IMR-90 (cell line): ENCODE data around the gene ABCA3. TPM values are rescaled to one million over a fixed set of nuclear protein-coding genes. Genes with fewer than 3 reads are reported as not detected.

Source experiments
- ATAC-seq: fragments of 200-7000 bp; cut with Tn5 transposase; 2 replicates; pipeline ENCODE4 v1.9.1; 2020; ENCODE audit warnings: low read depth, mild to moderate bottlenecking, moderate library complexity
- BruUV-seq: library from RNA; stranded (reverse); fragments of 400-500 nt; replicated peaks from 2 replicates; lab custom pipeline; 2021; lab: Mats Ljungman, UMichigan
- CTCF ChIA-PET: fragments of 300-600 bp; formaldehyde crosslinking; extraction: SDS; loops from one replicate; lab custom pipeline; 2021; ENCODE audit warnings: antibody characterized with exemption; lab: Yijun Ruan, JAX
- POLR2A ChIA-PET: fragments of 300-600 bp; sonication (Branson Sonifier 250); formaldehyde crosslinking; loops from one replicate; lab custom pipeline; 2022; ENCODE audit warnings: antibody characterized with exemption; ENCODE audit not compliant: unreplicated experiment; lab: Charles Lee
- DNase-seq: peaks from one replicate; pipeline ENCODE4 v3.0.0; 2013
- H2AFZ ChIP-seq: replicated peaks from 2 replicates; pipeline ENCODE3; 2013; ENCODE audit warnings: low read length, mild to moderate bottlenecking; ENCODE audit not compliant: poor library complexity
- H2AK5ac ChIP-seq: 2 replicates; pipeline ENCODE4 v1.6.1; 2013; ENCODE audit warnings: low read depth, low read length, inconsistent platforms
- H2AK9ac ChIP-seq: replicated peaks from 2 replicates; pipeline ENCODE3; 2013; ENCODE audit warnings: mild to moderate bottlenecking, low read depth, low read length, moderate library complexity; ENCODE audit not compliant: poor library complexity
- H2BK120ac ChIP-seq: 2 replicates; pipeline ENCODE4 v1.6.1; 2013; ENCODE audit warnings: low read depth, low read length, inconsistent platforms
- H2BK15ac ChIP-seq: 3 replicates; pipeline ENCODE4 v1.6.1; 2013; ENCODE audit warnings: low read depth, low read length, inconsistent platforms
- H2BK20ac ChIP-seq: 2 replicates; pipeline ENCODE4 v1.6.1; 2013; ENCODE audit warnings: low read depth, mild to moderate bottlenecking, inconsistent platforms, low read length, moderate library complexity
- H2BK5ac ChIP-seq: 2 replicates; pipeline ENCODE4 v1.6.1; 2013; ENCODE audit warnings: mild to moderate bottlenecking, low read depth, low read length, inconsistent platforms; ENCODE audit not compliant: poor library complexity, severe bottlenecking
- H3K14ac ChIP-seq: replicated peaks from 2 replicates; pipeline ENCODE4 v1.6.1; 2013; ENCODE audit warnings: low read depth, low read length, inconsistent platforms
- H3K18ac ChIP-seq: 2 replicates; pipeline ENCODE4 v1.6.1; 2013; ENCODE audit warnings: low read depth, low read length, control low read depth
- H3K23ac ChIP-seq: 2 replicates; pipeline ENCODE4 v1.6.1; 2013; ENCODE audit warnings: low read depth, low read length, inconsistent platforms
- H3K27ac ChIP-seq: 2 replicates; pipeline ENCODE4 v1.5.1; 2013; ENCODE audit warnings: mild to moderate bottlenecking, control low read depth, low read length; ENCODE audit not compliant: insufficient read depth
- H3K27me3 ChIP-seq: 2 replicates; pipeline ENCODE4 v1.6.1; 2013; ENCODE audit warnings: low read length; ENCODE audit not compliant: control insufficient read depth, insufficient read depth
- H3K36me3 ChIP-seq: 2 replicates; pipeline ENCODE4 v1.6.1; 2013; ENCODE audit warnings: low read length, mixed read lengths; ENCODE audit not compliant: control insufficient read depth, insufficient read depth
- H3K4ac ChIP-seq: 2 replicates; pipeline ENCODE4 v1.6.1; 2013; ENCODE audit warnings: low read depth, low read length, inconsistent platforms
- H3K4me1 ChIP-seq: 2 replicates; pipeline ENCODE4 v1.6.1; 2013; ENCODE audit warnings: low read length, mixed read lengths; ENCODE audit not compliant: control insufficient read depth, insufficient read depth
- H3K4me2 ChIP-seq: 2 replicates; pipeline ENCODE4 v1.6.1; 2013; ENCODE audit warnings: low read depth, mild to moderate bottlenecking, control low read depth, low read length, moderate library complexity
- H3K4me3 ChIP-seq: 2 replicates; pipeline ENCODE4 v1.5.1; 2013; ENCODE audit warnings: low read depth, mild to moderate bottlenecking, control low read depth, low read length, moderate library complexity; ENCODE audit not compliant: insufficient read depth
- H3K56ac ChIP-seq: 2 replicates; pipeline ENCODE4 v1.6.1; 2013; ENCODE audit warnings: low read length, inconsistent platforms; ENCODE audit not compliant: insufficient read depth; ENCODE audit errors: extremely low read depth
- H3K79me1 ChIP-seq, 2 experiments: 2 replicates each; pipeline ENCODE4 v1.6.1; 2013; ENCODE audit warnings: low read length in 2 of 2, inconsistent platforms in 1 of 2, low read depth in 1 of 2
- H3K9ac ChIP-seq: 2 replicates; pipeline ENCODE4 v1.6.1; 2013; ENCODE audit warnings: low read depth, low read length, control low read depth
- H3K9me1 ChIP-seq: 2 replicates; pipeline ENCODE4 v1.6.1; 2013; ENCODE audit warnings: low read length, inconsistent platforms; ENCODE audit not compliant: insufficient read depth
- H3K9me3 ChIP-seq: 2 replicates; pipeline ENCODE4 v1.6.1; 2013; ENCODE audit warnings: low read length; ENCODE audit not compliant: control insufficient read depth, insufficient read depth
- H4K20me1 ChIP-seq: 2 replicates; pipeline ENCODE4 v1.6.1; 2013; ENCODE audit warnings: low read length, inconsistent platforms; ENCODE audit not compliant: insufficient read depth
- H4K5ac ChIP-seq: 2 replicates; pipeline ENCODE4 v1.6.1; 2013; ENCODE audit warnings: mild to moderate bottlenecking, low read depth, low read length, control low read depth
- H4K8ac ChIP-seq, 2 experiments: 2 replicates each; pipeline ENCODE4 v1.6.1; 2013; ENCODE audit warnings: low read depth in 2 of 2, low read length in 2 of 2, control low read depth in 1 of 2, inconsistent platforms in 1 of 2
- H4K91ac ChIP-seq: 2 replicates; pipeline ENCODE4 v1.6.1; 2013; ENCODE audit warnings: low read depth, low read length, inconsistent platforms; ENCODE audit not compliant: insufficient read depth
- CHD1 ChIP-seq: IDR thresholded peaks from 2 replicates; pipeline ENCODE4 v1.6.1; 2012; ENCODE audit warnings: low read depth, low read length, improper control_type of control experiment
- CTCF ChIP-seq: conservative IDR thresholded peaks from 2 replicates; pipeline ENCODE4 v1.5.1; 2012; ENCODE audit warnings: mild to moderate bottlenecking, low read depth, low read length, improper control_type of control experiment
- FOS ChIP-seq: fragments of 150-350 bp; IDR thresholded peaks from 2 replicates; pipeline ENCODE4 v1.6.1; 2016; ENCODE audit warnings: low read depth, low read length
- MAFK ChIP-seq: IDR thresholded peaks from 2 replicates; pipeline ENCODE4 v1.6.1; 2012; ENCODE audit warnings: low read depth, low read length, improper control_type of control experiment
- MAZ ChIP-seq: IDR thresholded peaks from 2 replicates; pipeline ENCODE4 v1.6.1; 2012; ENCODE audit warnings: low read depth, mild to moderate bottlenecking, low read length, improper control_type of control experiment, moderate library complexity, borderline replicate concordance
- MXI1 ChIP-seq: IDR thresholded peaks from 2 replicates; pipeline ENCODE4 v1.6.1; 2012; ENCODE audit warnings: low read depth, mild to moderate bottlenecking, low read length, moderate library complexity, borderline replicate concordance
- POLR2A ChIP-seq: IDR thresholded peaks from 2 replicates; pipeline ENCODE4 v1.6.1; 2012; ENCODE audit warnings: mild to moderate bottlenecking, low read depth, low read length
- RAD21 ChIP-seq: IDR thresholded peaks from 2 replicates; pipeline ENCODE4 v1.6.1; 2012; ENCODE audit warnings: low read length, improper control_type of control experiment
- RCOR1 ChIP-seq: IDR thresholded peaks from 2 replicates; pipeline ENCODE4 v1.6.1; 2012; ENCODE audit warnings: mild to moderate bottlenecking, low read length, improper control_type of control experiment; ENCODE audit not compliant: insufficient replicate concordance
- RFX5 ChIP-seq: IDR thresholded peaks from 2 replicates; pipeline ENCODE4 v1.8.0; 2012; ENCODE audit warnings: low read depth, mild to moderate bottlenecking, low read length, moderate library complexity
- SMC3 ChIP-seq: fragments of 150-350 bp; IDR thresholded peaks from 2 replicates; pipeline ENCODE4 v1.6.1; 2016; ENCODE audit warnings: low read depth, mild to moderate bottlenecking, antibody characterized with exemption, low read length, moderate library complexity
- WGBS, 2 experiments: methylation state at CpG; one replicate each; pipeline versions ENCODE4 v1.1.5 to v1.1.7; 2013; ENCODE audit warnings: missing lambda C conversion rate in 2 of 2; ENCODE audit not compliant: insufficient read length in 1 of 2; ENCODE audit errors: extremely low coverage in 2 of 2; 5-methylcytosine and 5-hydroxymethylcytosine counted together
- dilution Hi-C: fragments of 300-500 bp; cut with HindIII; formaldehyde crosslinking; loops from one replicate; pipeline ENCODE4 v1.14.3; 2018; ENCODE audit warnings: low sequenced_read_pairs; ENCODE audit not compliant: unreplicated experiment
- in situ Hi-C: fragments of 300-500 bp; cut with MboI; formaldehyde crosslinking; loops from 3 replicates; pipeline ENCODE4 v1.14.3; 2019; ENCODE audit warnings: low sequenced_read_pairs, inconsistent platforms, mixed read lengths
- intact Hi-C: fragments of 100-400 bp; cut with micrococcal nuclease; formaldehyde crosslinking; loops from 2 replicates; pipeline ENCODE4 v1.10.0; 2022
- polyA plus RNA-seq, 3 experiments: library from polyadenylated mRNA; depleted of rRNA; stranded (reverse); fragments of >200 nt; gene quantifications; 2 replicates each; pipeline ENCODE4 v1.2.3, GENCODE V29; 2012; ENCODE audit warnings: low replicate concordance in 1 of 3
- total RNA-seq: library from RNA; depleted of rRNA; stranded (reverse); fragments of >200 nt; gene quantifications from 2 replicates; pipeline ENCODE4 v1.2.3, GENCODE V29; 2012
- TF ChIP-seq, protein P1 (sequence below): fragments of 150-350 bp; IDR thresholded peaks from 2 replicates; pipeline ENCODE4 v1.6.1; 2017; ENCODE audit warnings: mild to moderate bottlenecking, antibody characterized with exemption, low read length, low read depth

The ABCA3 gene
- total and polyA plus RNA-seq, 2 of the 4 experiments (the other 2 are of a cell fraction) = 0.18 to 0.22 TPM

DNA sequence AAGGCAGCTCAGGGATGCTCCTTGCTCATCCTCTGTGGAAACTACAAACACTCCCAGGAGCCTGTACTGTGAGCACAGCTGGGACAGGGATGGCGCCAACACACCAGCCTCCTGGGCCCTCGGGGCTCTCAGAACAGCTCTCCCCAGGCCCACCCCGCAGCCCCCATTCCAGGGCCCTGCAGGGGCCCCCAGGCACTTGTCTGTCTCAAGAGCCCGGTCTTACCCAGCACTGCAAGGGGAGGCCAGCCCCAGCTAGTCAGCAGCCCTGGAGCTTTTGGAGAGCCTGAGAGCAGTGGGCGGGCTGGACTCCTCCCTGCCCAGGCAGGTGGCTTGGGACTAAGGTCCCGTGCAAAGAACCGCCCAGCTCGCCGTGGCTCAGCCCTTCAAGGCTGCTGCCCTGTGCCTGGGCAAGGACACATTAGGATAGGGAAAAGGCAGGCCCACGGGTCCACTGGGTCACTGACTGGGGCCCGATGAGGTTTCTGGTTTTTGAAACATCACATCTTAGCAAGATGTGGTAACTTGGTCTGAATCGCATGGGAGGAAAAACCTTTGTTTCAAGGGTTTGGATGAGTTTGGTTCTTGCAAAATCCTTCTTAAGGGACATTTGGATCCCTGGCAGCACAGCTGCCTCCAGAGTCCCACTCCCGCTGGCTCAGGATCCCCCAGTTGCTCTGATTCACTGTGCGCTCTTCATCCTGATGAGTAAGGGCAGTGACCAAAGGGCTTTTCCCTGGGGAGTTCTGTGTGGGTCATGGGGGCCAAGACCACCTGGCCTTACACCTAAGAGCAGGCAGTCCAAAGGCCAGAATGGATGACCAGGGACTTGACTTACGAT lies 101.5 kb downstream of the ABCA3 start:
- Histone ChIP-seq H3K79me1 (0 out of 4 replicates have a peak, but pooled peaks cover 0 to 2% of the 10 kb centered on the region in 2 experiments), H4K8ac (no peak overlapping the region), H3K4ac (no peak overlapping the region), H3K14ac (no peak overlapping the region), H2BK120ac (no peak overlapping the region), H3K23ac (no peak overlapping the region), H2AK5ac (no peak overlapping the region), H3K4me1 (peaks cover 5% of the 10 kb centered on the region; the same call in 1 of the 2 replicates), H4K5ac (no peak overlapping the region), H2AFZ (no peak overlapping the region), H3K4me3 (no peak overlapping the region), H2BK5ac (no peak overlapping the region), H4K91ac (no peak overlapping the region), H4K20me1 (peaks cover 14% of the 10 kb centered on the region), H3K4me2 (no peak overlapping the region), H3K36me3 (peaks cover 40% of the 10 kb centered on the region), H3K9ac (no peak overlapping the region), H2AK9ac (no peak overlapping the region), H2BK15ac (no peak overlapping the region), H2BK20ac (no peak overlapping the region), H3K18ac (no peak overlapping the region), H3K9me3 (no peaks in the 10 kb centered on the region), H3K27ac (no peak overlapping the region), H3K9me1 (no peaks in the 10 kb centered on the region), H3K56ac (no peak overlapping the region), H3K27me3 (peaks cover 9% of the 10 kb centered on the region)
- dilution Hi-C loops = no loop called here
- DNase-seq = no peak
- WGBS, 2 experiments = 60% methylated on average over 7 of the region's 15 CpGs; no CpG with 5 or more reads in 1 of the 2 experiments
- BruUV-seq = no TSS peak
- TF ChIP-seq, protein P1, sequence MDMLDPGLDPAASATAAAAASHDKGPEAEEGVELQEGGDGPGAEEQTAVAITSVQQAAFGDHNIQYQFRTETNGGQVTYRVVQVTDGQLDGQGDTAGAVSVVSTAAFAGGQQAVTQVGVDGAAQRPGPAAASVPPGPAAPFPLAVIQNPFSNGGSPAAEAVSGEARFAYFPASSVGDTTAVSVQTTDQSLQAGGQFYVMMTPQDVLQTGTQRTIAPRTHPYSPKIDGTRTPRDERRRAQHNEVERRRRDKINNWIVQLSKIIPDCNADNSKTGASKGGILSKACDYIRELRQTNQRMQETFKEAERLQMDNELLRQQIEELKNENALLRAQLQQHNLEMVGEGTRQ = no peak
- TF ChIP-seq CTCF (no peak), RAD21 (no peak), SMC3 (no peak), RFX5 (no peak), POLR2A (no peak), MAFK (no peak), MXI1 (no peak), CHD1 (no peak), MAZ (no peak), FOS (no peak), RCOR1 (no peak)
- ATAC-seq = no peak; the same call in 1 of the 2 replicates
- POLR2A ChIA-PET = interaction anchor here (0.6 kb wide), 1 partner anchor 13 kb away, joined by 10 read pairs; no protein-coding TSS in a partner anchor
- CTCF ChIA-PET = interaction anchor here (1.1 kb wide), 1 partner anchor 12 kb away, joined by 3 read pairs; the partner anchor contains the start of gene ECI1
- in situ Hi-C loops = no loop called here
- intact Hi-C loops = no loop called here
